HS-5 (cell line): Measurements from ENCODE around the gene IFNA1.
A peak's percentile ranks its signal among the peaks of the same experiment; 100 is the strongest.
"Not testable (repeated sequence)": the region's sequence is repeated elsewhere in the genome, so short reads cannot be mapped to it uniquely, and the experiment has no call there.

ENCODE experiments used
- DNase-seq: peaks from one replicate; pipeline ENCODE4 v3.0.0-alpha.2; 2012; ENCODE audit warnings: low read depth

IFNA1 gene

DNA sequence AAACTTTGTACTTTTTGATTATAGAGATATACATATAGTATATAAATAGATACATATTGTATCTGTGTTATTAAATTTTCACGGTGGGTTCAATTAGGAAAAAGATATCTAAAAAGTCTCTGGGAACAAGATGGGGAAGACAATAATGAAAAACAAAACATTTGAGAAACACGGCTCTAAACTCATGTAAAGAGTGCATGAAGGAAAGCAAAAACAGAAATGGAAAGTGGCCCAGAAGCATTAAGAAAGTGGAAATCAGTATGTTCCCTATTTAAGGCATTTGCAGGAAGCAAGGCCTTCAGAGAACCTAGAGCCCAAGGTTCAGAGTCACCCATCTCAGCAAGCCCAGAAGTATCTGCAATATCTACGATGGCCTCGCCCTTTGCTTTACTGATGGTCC lies at the start of gene IFNA1:
Gene IFNA1, plus strand, starts transcription at position 301 of the 400 bp plus-strand sequence. Its CDS starts 69 bp downstream, at position 370.
- DNase-seq, result no peak

DNA sequence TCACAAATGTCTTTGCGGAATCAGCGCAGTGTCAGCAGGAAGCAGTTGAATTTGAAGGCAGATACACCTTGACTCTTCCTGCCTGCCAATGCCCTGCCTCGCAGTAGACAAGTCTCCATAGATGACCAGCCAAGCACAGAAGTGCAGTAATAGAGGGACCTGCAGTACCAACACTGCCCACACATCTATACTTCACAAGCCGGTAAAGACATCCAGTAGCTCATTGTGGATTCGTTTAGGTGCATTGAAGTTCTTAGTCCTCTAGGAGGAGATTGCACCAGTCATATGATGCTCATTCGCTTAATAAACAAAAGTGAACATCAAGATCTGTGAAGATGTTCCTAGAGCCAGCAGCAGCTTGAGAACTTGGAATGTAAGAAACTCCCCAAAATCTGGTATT lies 48.0 kb upstream of the IFNA1 start:
- no peak for DNase-seq

DNA sequence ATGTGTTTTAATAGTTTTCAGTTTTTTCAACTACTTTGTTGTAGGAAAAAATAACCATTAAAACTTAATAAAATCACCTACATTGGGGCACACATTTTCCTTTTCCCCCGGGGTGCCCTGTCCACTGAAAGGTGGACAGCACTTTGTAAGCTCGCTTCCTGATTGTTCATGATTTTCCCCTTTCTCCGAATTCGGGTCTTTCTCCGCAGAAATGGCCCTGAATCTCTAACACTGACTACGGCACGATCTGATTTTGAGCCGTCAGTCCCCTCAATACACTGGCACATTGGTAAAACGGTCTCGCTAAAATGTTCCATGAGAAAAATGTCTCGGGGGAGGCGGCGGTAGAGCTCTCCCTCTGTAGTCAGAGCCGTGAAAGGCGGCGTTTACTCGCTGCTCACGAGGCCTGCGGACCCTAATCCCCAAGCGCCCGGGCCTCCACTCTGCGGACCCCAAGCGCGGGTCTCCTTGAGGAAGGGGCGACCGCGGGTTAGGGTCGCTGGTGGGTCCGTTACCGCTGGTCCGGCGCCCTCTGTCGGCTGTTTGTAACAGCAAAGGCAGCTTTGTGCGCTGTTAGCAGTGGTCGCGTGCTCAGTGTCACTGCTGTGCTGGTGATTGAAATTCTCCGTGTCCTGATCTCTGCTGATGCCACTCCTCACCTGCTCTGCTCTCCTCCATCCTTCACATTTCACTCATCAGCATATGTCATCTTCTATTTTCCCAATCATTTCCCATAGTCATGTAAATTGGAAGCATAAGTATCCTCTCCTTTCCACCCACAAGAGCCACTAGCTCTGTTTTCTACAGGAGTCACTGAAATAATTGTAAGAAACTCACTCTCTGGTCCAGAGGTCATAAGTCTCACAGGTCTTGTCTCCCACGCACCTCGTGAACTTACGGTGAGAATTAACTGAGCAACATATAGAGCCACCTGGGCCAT lies 44.2 kb upstream of the IFNA1 start:
- DNase-seq, result no peak

DNA sequence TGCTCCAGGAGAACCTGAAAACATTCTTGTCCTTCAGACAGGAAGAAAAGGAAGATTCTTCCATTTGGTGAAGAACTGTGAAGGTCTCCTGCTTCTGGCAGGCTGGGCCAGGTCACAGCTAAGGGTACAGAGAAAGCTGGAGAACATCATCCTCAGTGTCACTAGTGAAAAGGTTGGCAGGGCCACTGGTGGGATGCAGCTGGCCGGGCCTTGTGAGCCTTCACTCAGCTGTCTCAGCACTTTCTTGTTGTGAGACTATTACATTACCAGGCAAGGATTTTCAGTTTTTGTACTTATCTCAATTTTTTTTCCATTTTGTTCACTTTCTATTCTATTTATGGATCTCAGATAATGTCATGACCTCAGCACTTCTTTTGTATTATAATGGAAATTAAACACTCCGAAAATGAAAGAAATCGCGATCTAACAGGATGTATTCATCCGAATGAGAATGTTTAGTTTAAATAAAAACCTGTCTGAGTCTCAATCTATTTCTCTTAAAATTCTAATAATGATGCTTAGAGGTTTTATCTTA lies 41.2 kb upstream of the IFNA1 start:
- DNase-seq, result no peak

DNA sequence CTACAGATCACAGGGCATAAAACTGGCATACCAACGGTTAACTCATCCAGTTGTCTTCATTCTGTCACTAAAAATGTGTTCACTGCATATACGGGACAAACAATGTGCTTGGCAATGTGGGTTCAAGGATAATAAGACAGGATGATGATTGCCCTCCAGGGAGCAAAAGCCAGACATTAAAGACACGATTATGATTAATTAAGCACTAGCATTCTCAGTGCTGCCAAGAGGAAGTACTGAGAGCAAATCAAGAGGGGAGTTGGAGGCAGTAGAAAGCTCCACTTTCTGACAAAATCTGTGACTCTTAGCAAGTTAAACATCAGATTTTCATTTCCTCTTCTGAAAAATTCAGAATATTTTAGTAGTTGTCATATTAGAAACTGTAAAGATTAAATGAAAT lies 40.3 kb upstream of the IFNA1 start:
- no peak for DNase-seq

DNA sequence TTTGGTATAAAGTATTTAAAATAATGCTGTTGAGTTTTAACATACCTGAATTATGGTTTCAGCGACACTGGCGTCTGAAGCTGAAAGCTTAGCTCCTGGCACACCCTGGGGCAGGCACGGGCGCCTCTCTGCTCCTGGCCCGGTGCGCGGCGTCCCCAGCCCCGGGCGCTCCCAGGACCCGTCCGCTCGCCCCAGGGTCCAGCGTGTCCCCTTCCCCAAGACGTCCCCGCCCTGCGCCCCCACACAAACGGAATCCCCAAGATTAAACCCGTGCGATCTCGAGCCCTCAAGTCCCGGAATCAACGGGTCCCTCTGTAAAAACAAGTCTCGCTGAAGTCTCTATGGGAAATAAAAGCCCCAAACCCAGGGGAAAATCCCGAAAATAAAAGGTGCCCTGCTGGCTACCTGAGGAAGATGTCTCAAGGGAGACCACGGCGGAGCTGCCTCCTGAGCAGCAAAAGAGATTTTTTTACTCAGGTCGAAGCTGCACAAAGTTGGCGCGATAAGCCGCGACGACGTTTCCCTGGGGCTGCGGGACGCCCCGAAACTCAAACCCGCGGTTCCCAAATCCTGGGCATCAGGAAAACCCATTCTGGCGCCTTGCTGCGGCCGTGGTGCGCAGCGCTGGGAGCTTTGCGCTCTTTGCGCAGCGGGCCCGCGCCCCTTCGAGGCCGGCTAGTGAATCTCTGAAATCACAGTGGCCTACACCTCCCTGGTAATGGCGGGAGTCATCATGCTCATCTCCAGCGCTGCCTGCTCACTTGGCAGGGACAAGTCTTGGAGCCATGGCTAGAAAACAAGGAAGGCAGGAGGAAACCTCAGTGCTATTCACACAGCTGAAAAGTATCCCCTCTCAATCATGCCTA lies 37.6 kb upstream of the IFNA1 start:
- DNase-seq, result no peak

DNA sequence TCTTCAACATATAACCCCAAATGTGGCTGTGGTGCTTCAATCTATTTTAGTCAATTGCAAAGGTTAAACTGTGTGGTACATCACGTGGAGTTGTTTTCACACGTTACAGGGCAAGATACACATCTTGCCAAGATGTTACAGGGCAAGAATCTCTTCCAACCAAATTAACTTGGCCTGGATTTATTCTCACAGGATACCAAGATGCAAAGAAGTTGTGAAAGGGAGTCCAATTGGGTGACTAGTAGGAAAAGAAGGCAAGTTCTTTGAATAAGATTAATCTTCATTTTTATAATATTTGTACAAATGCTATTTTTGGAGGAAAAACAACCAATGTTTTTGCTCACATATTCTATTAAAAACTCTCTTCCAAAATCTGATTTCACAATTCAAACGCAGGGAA lies 36.1 kb upstream of the IFNA1 start:
- DNase-seq, result no peak

DNA sequence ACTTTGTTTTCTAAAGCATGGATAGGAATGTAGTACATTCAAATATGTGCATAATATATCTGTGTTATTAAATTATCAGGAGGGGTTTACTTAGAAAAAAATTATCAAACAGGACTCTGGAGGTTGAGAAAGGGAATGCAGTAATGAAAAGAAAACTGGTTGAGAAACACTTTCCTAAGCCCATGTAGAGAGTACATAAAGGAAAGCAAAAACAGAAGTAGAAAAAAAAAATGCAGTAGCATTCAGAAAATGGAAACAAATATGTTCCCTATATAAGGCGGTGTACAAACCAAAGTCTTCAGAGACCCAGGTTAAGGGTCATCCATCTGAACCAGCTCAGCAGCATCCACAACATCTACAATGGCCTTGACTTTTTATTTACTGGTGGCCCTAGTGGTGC lies 31.4 kb upstream of the IFNA1 start, which contains the start of gene IFNA8:
Gene IFNA8, plus strand, starts transcription at position 301 of the 400 bp plus-strand sequence. Its CDS starts 60 bp downstream, at position 361.
- no peak for DNase-seq

DNA sequence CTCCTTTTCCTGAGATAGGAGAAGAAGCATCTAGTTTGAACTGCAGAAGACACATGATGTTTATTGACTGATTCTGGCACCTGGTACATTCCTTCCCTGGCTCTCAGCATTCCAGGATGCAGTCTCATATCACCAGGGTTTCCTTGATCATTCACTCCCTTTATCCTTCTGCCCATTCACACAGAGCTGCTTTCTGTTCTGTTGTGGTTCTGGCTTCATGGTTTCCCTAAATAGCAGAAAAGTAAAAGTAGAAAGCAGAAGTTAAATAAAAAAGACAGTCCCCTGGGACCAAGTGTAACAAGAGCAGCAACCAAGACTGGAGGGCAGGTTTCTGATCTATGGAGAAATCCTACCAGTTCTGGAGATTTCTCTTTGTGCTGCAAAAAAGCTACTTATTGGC lies 28.1 kb upstream of the IFNA1 start:
- no peak for DNase-seq

DNA sequence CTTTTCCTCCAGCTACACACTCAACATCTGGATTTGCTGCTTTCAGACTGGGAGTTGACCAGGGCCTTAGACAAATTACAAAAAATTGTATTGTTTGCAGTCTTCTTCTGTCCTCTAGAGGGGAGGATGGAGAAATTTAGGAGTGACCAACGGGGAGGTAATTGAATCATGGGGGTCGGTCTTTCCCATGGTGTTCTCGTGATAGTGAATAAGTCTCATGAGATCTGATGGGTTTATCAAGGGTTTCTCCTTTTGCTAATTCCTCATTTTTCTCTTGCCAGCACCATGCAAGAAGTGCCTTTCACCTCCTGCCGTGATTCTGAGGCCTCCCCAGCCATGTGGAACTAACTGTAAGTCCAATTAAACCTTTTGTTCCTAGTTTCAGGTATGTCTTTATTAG lies 27.1 kb upstream of the IFNA1 start:
- no peak for DNase-seq

DNA sequence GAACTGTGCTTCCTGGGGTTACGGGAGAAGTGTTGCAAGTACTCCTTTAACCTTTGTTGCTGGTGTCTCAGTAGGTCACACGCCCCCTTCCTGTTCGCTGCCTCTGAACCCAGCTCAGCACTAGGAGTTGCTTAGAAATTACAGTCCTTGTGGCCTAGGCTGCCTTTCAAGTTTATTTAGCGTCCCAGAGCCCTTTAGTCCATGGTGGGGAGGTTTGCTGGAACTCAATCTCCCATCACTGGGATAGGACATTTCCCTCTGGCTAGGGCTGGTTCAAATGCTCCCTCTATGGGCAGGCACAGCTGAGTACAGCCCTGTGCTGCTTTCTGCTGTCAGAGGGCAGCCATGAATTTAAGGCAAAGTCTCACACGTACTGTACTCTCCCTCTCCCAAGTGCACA lies 26.6 kb upstream of the IFNA1 start:
- no peak for DNase-seq

DNA sequence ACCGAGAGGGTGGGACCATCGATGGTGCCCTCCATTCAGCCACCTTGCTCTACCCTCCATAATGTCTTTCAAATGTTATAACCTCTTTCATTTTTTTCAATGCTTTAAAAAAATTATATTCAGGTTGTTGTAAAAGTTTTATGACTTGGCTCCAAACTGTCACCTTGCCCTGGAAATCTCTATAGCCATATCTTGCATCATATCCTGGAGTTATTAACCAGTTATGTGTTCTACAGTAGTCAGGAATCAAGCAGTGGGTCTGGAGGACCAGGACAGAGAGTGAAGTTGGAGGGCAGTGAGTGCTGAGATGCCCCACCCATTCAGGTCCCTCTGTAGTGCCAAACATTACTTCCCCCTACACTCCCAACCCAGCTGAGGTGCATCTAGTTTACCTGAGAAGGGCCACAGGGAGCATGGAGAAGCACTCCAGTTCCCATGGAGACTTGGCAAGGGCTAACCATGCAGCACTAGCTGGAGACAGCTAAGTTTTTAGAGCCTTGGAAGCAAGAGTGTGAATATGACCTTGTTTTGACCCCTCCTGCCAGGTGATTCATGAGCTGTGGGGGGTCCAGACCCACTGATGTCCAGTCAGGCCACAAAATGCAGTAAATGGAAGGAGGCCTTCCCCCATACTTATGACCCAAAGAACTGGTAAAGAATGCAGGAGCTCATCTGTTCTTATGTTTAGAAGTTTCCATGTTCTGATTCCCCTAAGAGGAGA lies 25.9 kb upstream of the IFNA1 start:
- no peak for DNase-seq

DNA sequence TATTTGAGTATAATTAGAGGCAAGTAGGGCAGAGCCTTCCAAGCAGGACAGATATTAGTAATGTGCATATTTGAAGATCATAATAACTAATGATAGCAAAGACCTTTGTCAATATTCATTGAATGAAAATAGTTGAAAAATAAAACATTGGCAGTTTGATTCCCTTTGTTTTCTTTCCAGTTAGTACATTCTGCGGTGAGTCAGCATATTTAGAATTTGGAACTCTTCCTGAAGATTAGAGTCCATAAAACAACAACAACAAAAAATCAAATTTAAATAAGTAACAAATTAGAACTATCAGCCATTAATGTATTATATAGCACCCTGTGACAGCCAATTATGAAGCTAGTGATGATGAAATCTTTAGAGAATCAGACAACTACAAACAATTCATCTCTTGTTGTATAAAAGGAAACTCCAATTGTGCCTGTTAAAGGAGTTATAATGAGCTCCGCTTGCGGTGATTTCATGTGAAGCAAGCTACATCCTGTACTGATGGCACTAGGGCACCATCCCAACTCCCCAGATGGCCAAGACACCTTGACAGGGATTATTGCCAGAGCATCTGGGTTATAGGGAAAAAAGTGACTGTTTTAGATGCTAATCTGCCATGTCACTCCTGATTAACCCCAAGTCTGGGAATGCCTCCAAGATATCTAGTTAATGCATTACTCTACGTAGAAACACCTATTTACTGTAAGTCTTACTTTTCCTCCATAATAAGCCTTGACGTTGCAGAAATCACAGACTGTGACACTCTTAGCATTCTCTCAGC lies 24.6 kb upstream of the IFNA1 start:
- no peak for DNase-seq

DNA sequence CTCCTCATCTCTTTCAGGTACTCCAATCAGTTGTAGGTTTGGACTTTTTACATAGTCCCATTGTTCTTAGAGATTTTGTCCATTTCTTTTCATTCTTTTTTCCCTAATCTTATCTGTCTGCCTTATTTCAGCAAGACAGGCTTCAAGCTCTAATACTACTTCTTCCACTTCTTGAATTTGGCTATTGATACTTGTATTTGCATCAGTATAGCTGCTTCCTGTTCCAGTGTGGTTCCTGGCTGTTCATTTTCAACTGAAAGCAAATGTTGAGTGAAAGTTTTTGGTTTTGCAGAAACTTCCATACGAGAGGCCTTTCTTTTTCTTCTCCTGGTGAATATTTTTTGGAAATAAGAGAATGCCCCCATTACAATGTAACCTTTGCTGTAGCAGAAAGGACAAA lies 12.0 kb upstream of the IFNA1 start:
- DNase-seq, result no peak

DNA sequence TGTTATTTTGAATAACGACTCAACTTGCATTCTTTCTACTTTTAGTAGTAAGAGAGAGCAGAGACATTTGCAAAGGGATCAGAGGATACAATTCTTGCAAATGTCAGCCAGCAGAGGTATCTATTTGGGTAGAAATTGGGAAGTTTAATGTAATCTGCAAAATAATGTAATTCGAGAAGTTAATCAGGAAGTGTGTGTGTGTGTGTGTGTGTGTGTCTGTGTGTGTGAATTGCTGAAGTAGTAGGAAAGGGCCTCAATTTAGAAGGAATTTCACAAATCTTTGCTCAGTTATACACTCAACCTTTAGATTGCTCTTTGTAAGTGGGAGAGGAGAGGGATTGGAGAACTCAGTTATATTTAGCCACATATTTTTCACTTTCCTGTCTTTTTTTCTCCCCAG lies 11.0 kb upstream of the IFNA1 start:
- no peak for DNase-seq

DNA sequence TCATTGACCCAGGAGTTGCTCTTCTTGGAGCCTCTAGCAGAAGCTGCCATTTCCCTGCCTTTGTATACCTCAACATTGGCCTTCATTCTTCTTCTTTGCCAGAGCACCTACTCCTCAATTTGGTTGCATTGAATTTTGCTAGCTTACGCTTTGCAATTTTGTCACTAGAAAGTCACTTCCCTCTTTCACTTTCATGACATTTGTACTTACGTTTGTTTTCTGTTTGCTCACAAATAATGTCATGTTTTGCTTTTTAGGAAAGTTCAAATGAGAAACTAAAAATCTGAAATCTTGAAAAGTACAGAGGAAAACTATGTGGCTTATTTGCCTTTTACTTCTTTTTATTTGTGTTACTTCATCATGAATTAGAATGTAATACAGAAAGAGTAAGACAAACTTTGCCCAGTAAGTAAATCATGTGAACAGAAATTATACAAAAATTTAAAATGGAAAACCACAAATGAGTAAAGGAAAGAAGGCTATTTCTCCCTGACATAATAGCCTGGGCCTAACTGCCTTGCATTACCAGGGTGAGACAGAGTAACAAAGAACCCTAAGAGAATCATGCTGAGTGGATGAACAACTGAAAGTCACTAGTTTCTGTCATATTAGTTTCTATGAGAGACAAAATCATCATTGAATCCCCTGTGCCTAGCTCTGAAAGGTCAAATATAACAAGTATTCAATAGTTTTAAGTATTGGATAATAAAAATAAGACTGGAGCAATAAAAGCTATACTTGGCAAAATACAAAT lies 7.4 kb upstream of the IFNA1 start:
- DNase-seq, result no peak

DNA sequence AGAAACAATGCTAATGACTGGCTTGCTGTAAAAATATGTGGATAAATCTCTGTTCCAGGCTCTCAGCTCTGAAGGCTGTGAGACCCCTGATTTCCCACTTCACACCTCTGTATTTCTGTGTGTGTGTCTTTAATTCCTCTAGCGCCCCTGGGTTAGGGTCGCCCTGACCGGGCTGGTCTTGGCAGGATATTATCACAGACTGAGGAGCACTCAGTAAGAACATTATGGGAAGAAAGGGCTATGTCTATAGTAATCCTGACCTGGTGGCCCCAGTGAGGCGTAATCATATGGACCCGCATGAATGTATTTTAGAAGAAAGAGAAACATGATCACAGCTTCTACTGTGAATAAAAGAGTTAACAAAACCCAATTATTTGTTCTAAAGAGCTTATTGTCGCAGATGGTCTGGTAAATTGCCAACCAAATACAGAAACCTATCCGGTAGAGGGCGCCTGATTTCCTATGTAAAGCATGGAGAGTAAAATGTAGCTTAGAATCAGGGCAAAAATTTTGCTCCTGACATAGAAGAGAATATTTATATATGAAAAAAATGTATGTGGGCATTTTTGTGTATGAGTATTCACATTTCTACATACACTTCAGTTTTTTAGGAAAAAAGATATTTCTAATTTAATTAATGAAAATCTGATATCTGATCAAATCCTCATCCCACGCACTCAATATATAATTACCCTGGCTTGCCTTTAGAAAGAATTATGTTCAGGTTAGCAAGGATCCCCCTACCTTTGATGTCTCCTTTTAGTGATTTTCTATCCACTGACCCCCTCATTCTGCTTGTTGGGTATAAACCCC lies 5.8 kb upstream of the IFNA1 start:
- peak; percentile 20 for DNase-seq

DNA sequence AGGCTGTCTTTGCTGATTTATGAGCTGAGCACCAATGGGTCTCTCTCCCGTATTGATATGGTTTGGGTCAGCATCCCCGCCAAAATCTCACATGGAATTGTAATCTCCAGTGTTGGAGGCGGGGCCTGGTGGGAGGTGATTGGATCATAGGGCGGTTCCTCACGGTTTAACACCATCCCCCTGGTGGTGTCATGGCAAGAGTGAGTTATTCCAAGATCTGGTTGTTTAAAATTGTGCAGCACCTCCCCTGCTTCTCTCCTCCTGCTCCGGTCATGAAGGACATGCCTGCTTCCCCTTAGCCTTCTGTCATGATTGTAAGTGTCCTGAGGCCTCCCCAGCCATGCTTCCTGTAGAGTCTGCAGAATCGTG lies 5.2 kb upstream of the IFNA1 start:
- DNase-seq, result not testable (repeated sequence)

DNA sequence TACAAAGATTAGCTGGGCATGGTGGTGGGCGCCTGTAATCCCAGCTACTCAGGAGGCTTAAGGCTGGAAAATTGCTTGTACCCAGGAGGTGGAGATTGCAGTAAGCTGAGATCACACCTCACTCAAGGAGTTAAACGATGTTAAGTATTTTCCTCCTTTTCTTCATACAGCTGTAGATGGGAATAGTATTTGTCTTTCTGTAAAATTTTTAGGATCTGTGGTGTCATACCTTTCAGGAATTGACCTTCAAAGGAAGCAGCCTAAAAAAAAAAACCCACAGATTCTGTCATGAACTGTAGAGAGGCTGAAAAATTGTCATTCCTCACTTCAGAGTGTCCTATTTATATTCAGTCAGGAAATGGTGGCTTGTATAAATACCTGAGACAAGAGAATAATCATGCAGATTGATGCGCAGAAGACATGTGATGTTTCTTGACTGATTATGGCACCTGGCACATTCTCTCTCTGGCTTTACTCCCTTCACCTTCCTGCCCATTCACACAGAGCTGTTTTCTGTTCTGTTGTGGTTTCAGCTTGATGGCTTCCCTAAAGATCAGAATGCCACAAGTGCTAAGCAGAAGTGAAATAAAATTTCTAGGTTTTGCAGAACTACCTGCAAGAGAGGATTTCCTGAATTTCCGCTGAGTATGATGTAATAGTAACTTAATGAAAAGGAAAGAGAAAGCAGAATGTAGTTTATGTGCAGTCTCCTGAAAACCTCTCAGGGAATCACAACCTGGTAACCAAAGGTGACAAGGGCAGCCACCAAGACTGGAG lies 3.8 kb downstream of the IFNA1 start:
- DNase-seq, result no peak
